ENCODE results near the gene SYNE4.

SYNE4 gene

GRCh38 chr19:36027696-36028095 is 19.1 kb upstream of the SYNE4 start:
- FAIRE-seq: no peak
- DNase-seq (ENCODE audit: extremely low spot score, insufficient read length, low read depth): no peak

GRCh38 chr19:36026091-36026876 is 17.7 kb upstream of the SYNE4 start:
- no peak for FAIRE-seq

GRCh38 chr19:36025541-36025940 is 16.9 kb upstream of the SYNE4 start:
- DNase-seq (ENCODE audit: extremely low spot score, insufficient read length, low read depth): no peak
- no peak for FAIRE-seq

More at GRCh38 chr19:36026091-36026876, 17.7 kb upstream of the SYNE4 start:
- no peak for DNase-seq (ENCODE audit: extremely low spot score, insufficient read length, low read depth)

GRCh38 chr19:36023432-36023831 is 14.8 kb upstream of the SYNE4 start:
- DNase-seq (ENCODE audit: extremely low spot score, insufficient read length, low read depth) (no peak), FAIRE-seq (no peak)

DNA sequence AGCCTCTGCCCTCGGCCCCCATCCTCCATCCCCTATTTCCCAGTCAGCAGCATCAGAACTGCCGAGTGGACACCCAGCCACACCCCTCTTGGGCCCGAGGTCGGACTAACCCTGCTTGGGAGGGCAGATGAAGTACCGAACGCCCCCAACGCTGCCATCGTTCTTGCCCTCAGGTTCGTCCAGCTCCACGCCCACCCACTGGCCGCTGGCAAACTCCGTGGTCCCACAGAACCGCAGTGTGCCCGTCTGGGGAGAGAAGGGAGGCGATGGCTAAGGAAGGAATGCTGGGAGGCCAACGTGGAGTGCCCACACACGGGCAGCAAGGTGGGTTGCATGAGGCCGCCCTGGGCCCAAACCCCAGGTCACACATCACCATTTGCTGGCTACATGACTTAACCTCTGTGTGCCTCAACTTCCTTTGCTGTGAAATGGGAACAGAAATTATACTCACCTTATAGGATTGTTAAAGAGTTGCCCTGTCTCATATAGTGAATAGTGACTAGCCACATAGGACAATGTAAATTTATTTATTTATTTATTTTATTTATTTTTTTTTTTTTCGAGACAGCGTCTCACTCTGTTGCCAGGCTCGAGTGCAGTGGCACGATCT is 10.6 kb upstream of the SYNE4 start:
- FAIRE-seq (no peak), DNase-seq (ENCODE audit: extremely low spot score, insufficient read length, low read depth) (no peak)

DNA sequence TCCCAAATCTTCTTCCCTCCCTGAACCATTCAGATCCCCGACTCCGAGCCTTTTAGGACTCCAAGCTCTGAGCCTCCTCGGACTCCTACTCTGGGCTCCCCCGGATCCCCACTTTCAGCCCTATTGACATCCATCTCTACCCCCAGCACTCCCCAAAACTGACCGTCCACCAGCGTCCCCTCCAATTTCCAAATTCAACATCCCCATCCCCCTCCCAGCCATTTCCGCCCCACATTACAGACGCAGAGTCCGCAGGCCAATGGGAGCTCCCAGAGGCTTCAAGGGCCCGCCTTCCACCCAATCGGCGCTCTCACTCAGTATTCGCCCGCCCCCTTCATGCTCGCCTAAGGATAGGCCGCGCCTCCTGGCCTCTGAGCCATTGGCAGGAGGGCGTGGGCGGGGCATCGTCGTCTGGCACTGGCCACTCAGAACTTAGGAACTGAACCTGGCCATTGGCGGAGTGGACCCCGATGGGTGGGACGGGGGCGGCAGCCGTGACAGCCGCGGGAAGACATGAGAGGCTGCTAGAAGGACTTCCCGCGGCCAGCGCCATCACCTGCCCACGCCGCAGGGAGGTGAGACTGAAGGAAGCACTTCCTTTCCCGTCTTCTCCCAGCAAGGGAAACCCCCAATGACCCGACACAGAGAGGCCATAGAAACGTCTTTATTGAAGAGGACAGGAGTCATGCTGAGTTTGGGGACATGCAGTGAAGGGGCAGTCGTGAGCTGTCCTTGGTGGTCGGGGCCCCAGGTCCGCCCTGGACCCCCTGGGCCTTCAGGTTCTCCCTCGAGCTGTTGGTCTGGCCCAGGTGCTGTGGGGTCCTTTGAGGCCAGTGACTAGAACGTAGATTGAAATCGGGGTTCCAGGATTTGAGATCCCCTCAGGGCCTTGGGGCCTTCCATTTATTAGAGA is 5.7 kb upstream of the SYNE4 start, which contains the start of gene ALKBH6:
Gene ALKBH6, minus strand, starts transcription at position 202 of the 913 bp plus-strand sequence. CDS start 816 bp downstream, outside the sequence.
- peak; percentile 100 for FAIRE-seq
- DNase-seq (ENCODE audit: extremely low spot score, insufficient read length, low read depth): peak; percentile 98

DNA sequence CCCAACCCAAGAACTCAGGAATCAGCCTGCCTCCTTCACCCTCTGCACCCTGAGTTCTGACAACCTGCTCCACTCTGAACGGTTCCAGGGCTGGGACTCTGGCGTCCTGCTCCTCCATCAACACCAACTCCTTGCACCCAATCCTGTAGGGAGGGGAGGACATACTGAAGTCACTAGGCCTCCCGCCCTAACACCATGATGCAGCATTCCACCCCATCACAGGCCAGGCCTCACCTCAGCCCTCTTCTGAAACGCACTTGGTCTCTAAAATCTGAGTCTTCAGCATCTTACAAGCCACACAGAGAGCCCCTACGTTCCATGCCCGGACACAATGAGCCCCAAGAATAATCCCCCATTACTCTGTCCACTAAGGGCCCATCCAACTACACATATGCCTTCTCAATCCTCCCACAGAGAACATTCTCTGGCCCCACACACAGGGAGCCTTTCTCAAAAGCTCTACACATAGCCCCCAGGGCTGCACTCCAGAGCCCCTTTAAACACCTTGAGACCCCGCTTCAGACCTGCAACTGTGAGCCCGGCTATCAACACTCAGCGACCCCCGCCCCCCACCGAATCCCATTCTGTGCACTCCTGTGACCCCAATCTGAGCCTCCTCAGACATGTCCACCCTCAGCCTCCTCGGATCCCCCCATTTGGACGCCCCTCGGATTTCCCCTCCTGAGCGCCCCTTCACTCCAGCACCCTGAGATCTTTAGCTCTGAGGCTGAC is 4.8 kb upstream of the SYNE4 start:
- no peak for DNase-seq (ENCODE audit: extremely low spot score, insufficient read length, low read depth)
- FAIRE-seq: peak; percentile 24

DNA sequence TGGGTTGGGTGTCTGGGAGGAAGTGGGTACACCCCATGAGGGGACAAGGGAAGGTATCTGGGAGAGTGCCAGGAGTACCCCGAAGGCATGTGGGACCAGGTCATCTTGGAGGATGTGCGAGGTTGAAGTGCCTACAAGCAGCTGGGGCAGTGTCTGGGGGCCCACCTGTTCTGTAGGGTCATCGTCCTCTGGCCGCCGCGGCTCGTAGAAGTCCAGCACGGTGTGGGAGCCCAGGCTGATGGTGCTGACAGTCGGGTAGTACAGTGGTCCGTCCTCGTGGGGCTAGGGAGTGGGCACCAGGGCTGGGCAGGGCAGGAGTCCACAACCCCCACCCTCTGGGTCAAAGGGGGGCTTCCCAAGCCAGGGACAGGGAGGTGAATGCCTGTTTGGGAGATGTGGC is 1.8 kb upstream of the SYNE4 start:
- no peak for DNase-seq (ENCODE audit: extremely low spot score, insufficient read length, low read depth)
- no peak for FAIRE-seq

- DNase-seq (ENCODE audit: extremely low spot score, insufficient read length, low read depth) (no peak), FAIRE-seq (no peak)
These were observed 1.2 kb upstream of the SYNE4 start for GRCh38 chr19:36009633-36010379.

GRCh38 chr19:36009220-36009619 is 607 bp upstream of the SYNE4 start:
- no peak for FAIRE-seq

DNA sequence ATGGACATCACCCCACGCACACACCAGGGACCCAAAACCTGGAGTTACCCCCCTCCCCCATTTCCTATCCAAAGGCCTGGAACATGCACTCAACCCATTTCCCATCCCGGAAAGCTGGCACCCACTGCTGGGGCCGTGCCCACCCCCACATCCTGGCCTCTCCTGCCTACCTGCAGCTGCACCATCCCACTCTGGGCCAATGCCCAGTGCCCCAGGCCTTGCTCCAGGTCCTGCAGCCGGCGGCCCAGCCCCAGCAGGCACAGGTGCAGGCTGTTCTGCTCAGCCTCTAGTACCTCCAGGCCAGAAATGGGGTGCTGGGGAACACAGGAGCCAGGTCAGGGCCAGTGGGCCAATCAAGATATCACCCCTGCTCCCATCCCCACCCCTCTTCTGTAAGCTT is 1.7 kb downstream of the SYNE4 start:
- DNase-seq (ENCODE audit: extremely low spot score, insufficient read length, low read depth) (no peak), FAIRE-seq (no peak)

More at GRCh38 chr19:36009220-36009619, 607 bp upstream of the SYNE4 start:
- peak; percentile 45 for DNase-seq (ENCODE audit: extremely low spot score, insufficient read length, low read depth)

- DNase-seq (ENCODE audit: extremely low spot score, insufficient read length, low read depth) (no peak), FAIRE-seq (no peak)
These were observed 5.3 kb downstream of the SYNE4 start for GRCh38 chr19:36003284-36003683.

DNA sequence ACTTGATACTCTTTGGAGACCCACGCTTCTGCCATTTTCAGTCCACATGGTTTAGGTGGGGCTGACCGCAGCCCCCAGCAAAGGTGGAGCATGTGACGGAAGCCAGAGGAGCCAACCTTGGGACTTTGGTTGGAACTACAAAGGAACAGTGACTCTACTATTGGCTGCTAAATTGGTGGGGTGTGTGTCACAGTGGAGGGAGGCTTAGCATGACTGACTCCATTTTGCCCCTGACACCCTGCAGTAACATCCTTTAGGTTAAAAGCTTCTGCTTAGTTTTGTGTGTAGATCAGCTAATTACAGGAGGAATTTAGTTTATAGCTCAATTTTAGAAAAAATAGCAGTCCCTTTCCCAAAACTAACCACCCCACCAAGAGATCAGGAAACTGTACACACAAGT is 7.0 kb downstream of the SYNE4 start:
- FAIRE-seq (no peak), DNase-seq (ENCODE audit: extremely low spot score, insufficient read length, low read depth) (no peak)

GRCh38 chr19:35996777-35997176 is 11.8 kb downstream of the SYNE4 start:
- FAIRE-seq: no peak
- no peak for DNase-seq (ENCODE audit: extremely low spot score, insufficient read length, low read depth)

DNA sequence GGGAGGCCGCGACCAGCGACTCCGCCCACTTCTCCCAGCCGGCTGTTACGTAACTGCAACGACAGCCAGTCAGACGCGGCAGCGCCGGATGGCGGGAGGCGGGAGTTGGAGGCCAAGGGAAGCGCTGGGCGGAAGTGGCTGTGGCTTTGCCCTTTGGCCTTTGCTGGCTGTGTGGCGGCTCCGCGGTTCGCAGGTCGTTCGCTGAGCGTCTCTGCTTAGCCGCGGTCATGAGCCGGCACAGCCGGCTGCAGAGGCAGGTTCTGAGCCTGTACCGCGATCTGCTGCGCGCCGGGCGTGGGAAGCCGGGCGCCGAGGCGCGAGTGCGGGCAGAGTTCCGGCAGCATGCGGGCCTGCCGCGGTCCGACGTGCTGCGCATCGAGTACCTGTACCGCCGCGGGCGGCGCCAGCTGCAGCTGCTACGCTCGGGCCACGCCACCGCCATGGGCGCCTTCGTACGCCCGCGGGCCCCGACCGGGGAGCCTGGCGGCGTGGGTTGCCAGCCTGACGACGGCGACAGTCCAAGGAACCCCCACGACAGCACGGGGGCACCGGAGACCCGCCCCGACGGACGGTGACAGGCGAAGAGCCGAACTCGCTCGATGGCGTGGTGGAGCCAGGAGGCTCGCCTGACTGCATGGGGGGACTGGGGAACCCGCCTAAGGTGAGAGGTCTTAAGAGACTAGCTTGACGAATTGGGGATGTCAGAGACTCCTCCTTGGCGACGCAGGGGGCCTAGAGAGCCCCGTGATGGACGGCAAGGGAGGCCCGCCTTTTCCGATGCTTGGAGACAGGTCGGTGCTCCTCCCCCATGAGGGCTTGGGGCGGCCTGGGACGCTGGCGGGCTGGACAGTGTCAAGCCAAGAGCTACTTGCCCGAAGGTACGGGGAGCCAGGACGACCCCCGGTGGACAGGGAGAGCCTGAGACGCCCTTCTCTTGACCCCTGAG is 13.3 kb downstream of the SYNE4 start, which contains the start of gene SDHAF1:
Gene SDHAF1, plus strand, starts transcription at position 141 of the 946 bp plus-strand sequence. Its CDS starts 87 bp downstream, at position 228.
- peak; percentile 99 for FAIRE-seq

DNA sequence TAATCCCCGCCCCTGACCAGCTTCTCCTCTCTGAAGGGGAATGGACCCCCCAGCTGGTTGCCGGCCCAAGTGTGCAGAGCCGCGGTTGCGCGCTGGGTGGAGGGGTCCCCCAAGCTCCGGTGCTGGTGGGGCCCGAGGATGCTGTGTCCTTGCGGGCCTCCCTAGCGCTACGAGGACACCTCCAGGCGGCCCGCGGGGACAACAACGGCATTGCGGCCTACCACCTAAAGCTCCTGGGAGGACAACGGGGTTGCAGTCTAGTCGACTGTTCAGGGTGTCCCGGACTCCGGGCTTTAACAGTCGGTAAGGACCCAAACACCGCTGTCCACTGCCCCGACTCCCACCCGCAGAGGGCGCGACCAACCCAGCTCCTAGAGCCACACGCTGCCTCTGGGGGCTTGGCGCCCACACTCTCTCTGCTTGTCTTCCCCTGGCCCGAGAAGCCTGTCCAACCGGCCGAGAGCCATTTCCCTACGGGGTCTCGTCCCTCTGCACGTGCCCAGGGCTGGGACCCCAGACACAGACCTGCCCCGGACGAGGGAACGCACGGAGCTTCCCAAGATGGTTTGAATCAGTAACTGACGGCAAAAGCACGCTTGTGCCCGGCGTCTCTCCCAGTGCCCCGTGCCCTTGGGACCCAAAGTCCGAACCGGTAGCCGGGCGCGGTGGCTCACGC is 14.6 kb downstream of the SYNE4 start:
- FAIRE-seq (no peak), DNase-seq (ENCODE audit: extremely low spot score, insufficient read length, low read depth) (no peak)

More for the DNA sequence above, 13.3 kb downstream of the SYNE4 start, which contains the start of gene SDHAF1:
- DNase-seq (ENCODE audit: extremely low spot score, insufficient read length, low read depth): peak; percentile 94
